GM19468 (cell line): Measurements from ENCODE around the gene BEST4.
"Not testable (repeated sequence)": the region's sequence is repeated elsewhere in the genome, so short reads cannot be mapped to it uniquely, and the experiment has no call there.

Experiments
- ATAC-seq: cut with Tn5 transposase; IDR thresholded peaks from one replicate; pipeline ENCODE4 v1.9.1; 2021; ENCODE audit warnings: mild to moderate bottlenecking, moderate library complexity, moderate number of reproducible peaks; ENCODE audit not compliant: unreplicated experiment; ENCODE audit errors: extremely low read depth

Gene BEST4

GRCh38 chr1:44788120-44788860 lies at the start of gene BEST4:
TSS of gene BEST4 (minus strand) at chr1:44788170. CDS start at chr1:44787705, 465 bp downstream.
- ATAC-seq: no peak

- ATAC-seq: no peak
These were observed 48.0 kb upstream of the BEST4 start for GRCh38 chr1:44835738-44836675.

- no peak for ATAC-seq
These were observed 46.4 kb upstream of the BEST4 start for GRCh38 chr1:44834328-44834727.

- no peak for ATAC-seq
These were observed 44.2 kb upstream of the BEST4 start for GRCh38 chr1:44832056-44832705.

GRCh38 chr1:44831516-44831915 lies 43.5 kb upstream of the BEST4 start:
- no peak for ATAC-seq

GRCh38 chr1:44830900-44831304 lies 42.9 kb upstream of the BEST4 start:
- no peak for ATAC-seq

- ATAC-seq: no peak
These were observed 41.8 kb upstream of the BEST4 start for GRCh38 chr1:44829506-44830384.

GRCh38 chr1:44828841-44829440 lies 41.0 kb upstream of the BEST4 start:
- ATAC-seq: no peak

GRCh38 chr1:44828003-44828651 lies 40.2 kb upstream of the BEST4 start:
- no peak for ATAC-seq

GRCh38 chr1:44827197-44828002 lies 39.4 kb upstream of the BEST4 start:
- no peak for ATAC-seq

GRCh38 chr1:44826375-44827196 lies 38.6 kb upstream of the BEST4 start:
- ATAC-seq: no peak

GRCh38 chr1:44824392-44824791 lies 36.4 kb upstream of the BEST4 start:
- not testable (repeated sequence) for ATAC-seq

- ATAC-seq: no peak
These were observed 35.0 kb upstream of the BEST4 start for GRCh38 chr1:44822981-44823451.

- ATAC-seq: no peak
These were observed 34.2 kb upstream of the BEST4 start for GRCh38 chr1:44822131-44822701.

- ATAC-seq: no peak
These were observed 33.3 kb upstream of the BEST4 start for GRCh38 chr1:44821240-44821715.

- no peak for ATAC-seq
These were observed 32.6 kb upstream of the BEST4 start for GRCh38 chr1:44820328-44821239.
